Tibial artery (tissue), 4 donors: ENCODE measurements around the gene CEACAM20.
"Not testable (repeated sequence)": the region's sequence is repeated elsewhere in the genome, so short reads cannot be mapped to it uniquely, and the experiment has no call there.

Experiments used
- DNase-seq, 2 donors: peaks; one replicate each; pipeline ENCODE4 v3.0.0-alpha.2; 2019
- H3K27ac ChIP-seq, 2 donors: fragments of 200-600 bp; sonication (generic) in 1 of 2; 1 replicate in 1 of 2; 2 replicates in 1 of 2; pipeline ENCODE4 v1.5.1; 2018 to 2019; ENCODE audit warnings: mild to moderate bottlenecking in 1 of 2
- H3K27me3 ChIP-seq, 2 donors: fragments of 200-600 bp; sonication (generic) in 1 of 2; one replicate each; pipeline versions ENCODE4 v1.5.1 to v1.6.0; 2016 to 2019
- H3K36me3 ChIP-seq, 3 donors: fragments of 200-600 bp; sonication (generic) in 2 of 3; one replicate each; pipeline ENCODE4 v1.5.1; 2016 to 2019; ENCODE audit warnings: mild to moderate bottlenecking in 2 of 3
- H3K4me1 ChIP-seq, 4 donors: fragments of 200-600 bp; sonication (generic) in 2 of 4; 1 replicate in 3 of 4; 2 replicates in 1 of 4; pipeline ENCODE4 v1.5.1; 2016 to 2019
- H3K4me3 ChIP-seq, 2 donors: fragments of 200-600 bp; sonication (generic) in 1 of 2; 1 replicate in 1 of 2; 2 replicates in 1 of 2; pipeline ENCODE4 v1.5.1; 2018 to 2019; ENCODE audit warnings: mild to moderate bottlenecking in 2 of 2
- H3K9me3 ChIP-seq, 3 donors: fragments of 200-600 bp; sonication (generic) in 1 of 3; one replicate each; pipeline ENCODE4 v1.5.1; 2016 to 2019
- CTCF ChIP-seq, 2 experiments: fragments of 200-600 bp in 1 of 2; fragments of 450-650 bp in 1 of 2; IDR thresholded peaks; one replicate each; pipeline ENCODE4 v1.5.1; 2017 to 2019; ENCODE audit warnings: antibody characterized with exemption in 2 of 2, mild to moderate bottlenecking in 1 of 2, moderate library complexity in 1 of 2
- intact Hi-C: fragments of 100-400 bp; cut with DNase I; formaldehyde crosslinking; loops from one replicate; pipeline ENCODE4 v1.15.0; 2023; ENCODE audit warnings: low total_unique reads

CEACAM20 gene

GRCh38 chr19:44553478-44554171, 24.1 kb upstream of the CEACAM20 start:
- intact Hi-C loops: no loop called here
- no peak for TF ChIP-seq CTCF (IDR thresholded peaks at IDR 0.05)
- H3K4me1 ChIP-seq: no peaks in the 10 kb centered on the region

GRCh38 chr19:44552324-44552723, 22.8 kb upstream of the CEACAM20 start:
- Histone ChIP-seq H3K4me1 (no peaks in the 10 kb centered on the region), H3K4me3 (no peak overlapping the region), H3K9me3 (no peaks in the 10 kb centered on the region), H3K27me3 (no peaks in the 10 kb centered on the region), H3K36me3 (no peaks in the 10 kb centered on the region), H3K27ac (no peak overlapping the region)
- DNase-seq: no peak
- TF ChIP-seq CTCF (IDR thresholded peaks at IDR 0.05): peak in 1 of 2 experiments; percentile 10
- intact Hi-C loops: no loop called here

More at GRCh38 chr19:44553478-44554171, 24.1 kb upstream of the CEACAM20 start:
- no peaks in the 10 kb centered on the region for H3K36me3 ChIP-seq
- DNase-seq: no peak
- H3K27ac ChIP-seq: no peak overlapping the region
- no peak overlapping the region for H3K4me3 ChIP-seq
- no peaks in the 10 kb centered on the region for H3K9me3 ChIP-seq
- H3K27me3 ChIP-seq: peaks cover 0 to 3% of the 10 kb centered on the region in 2 donors

- intact Hi-C loops: no loop called here
- no peaks in the 10 kb centered on the region for H3K27me3 ChIP-seq
- no peaks in the 10 kb centered on the region for H3K9me3 ChIP-seq
- no peak for DNase-seq
- H3K27ac ChIP-seq: no peak overlapping the region
- no peaks in the 10 kb centered on the region for H3K36me3 ChIP-seq
- no peaks in the 10 kb centered on the region for H3K4me1 ChIP-seq
- H3K4me3 ChIP-seq: no peak overlapping the region
- no peak for TF ChIP-seq CTCF (IDR thresholded peaks at IDR 0.05)
These were observed 22.4 kb upstream of the CEACAM20 start for GRCh38 chr19:44551850-44552249.

GRCh38 chr19:44550976-44551375, 21.5 kb upstream of the CEACAM20 start:
- intact Hi-C loops, H3K4me3 ChIP-seq, H3K36me3 ChIP-seq, H3K4me1 ChIP-seq, H3K9me3 ChIP-seq, H3K27ac ChIP-seq, DNase-seq, H3K27me3 ChIP-seq: not testable (repeated sequence)

- TF ChIP-seq CTCF (IDR thresholded peaks at IDR 0.05): no peak
- intact Hi-C loops: no loop called here
- no peak overlapping the region for H3K27ac ChIP-seq
- H3K9me3 ChIP-seq: no peaks in the 10 kb centered on the region
- DNase-seq: no peak
- H3K36me3 ChIP-seq: no peaks in the 10 kb centered on the region
- H3K4me3 ChIP-seq: no peak overlapping the region
- no peaks in the 10 kb centered on the region for H3K4me1 ChIP-seq
- H3K27me3 ChIP-seq: peaks cover 0 to 2% of the 10 kb centered on the region in 2 donors
These were observed 20.0 kb upstream of the CEACAM20 start for GRCh38 chr19:44549507-44549906.

- TF ChIP-seq CTCF (IDR thresholded peaks at IDR 0.05): no peak
- no peaks in the 10 kb centered on the region for H3K4me1 ChIP-seq
- H3K36me3 ChIP-seq: no peaks in the 10 kb centered on the region
- no peak for DNase-seq
- no peak overlapping the region for H3K27ac ChIP-seq
- peaks cover 0 to 7% of the 10 kb centered on the region in 2 donors for H3K27me3 ChIP-seq
- intact Hi-C loops: no loop called here
- no peaks in the 10 kb centered on the region for H3K9me3 ChIP-seq
- no peak overlapping the region for H3K4me3 ChIP-seq
These were observed 19.3 kb upstream of the CEACAM20 start for GRCh38 chr19:44548736-44549135.
